Neural cell (in vitro differentiated cells): ENCODE data around the gene ITGB4.

Source experiments
- CTCF ChIP-seq: fragments of 450-650 bp; IDR thresholded peaks from 2 replicates; pipeline ENCODE4 v1.5.1; 2014; ENCODE audit warnings: antibody characterized with exemption, mild to moderate bottlenecking, moderate library complexity; ENCODE audit not compliant: poor library complexity, severe bottlenecking
- EP300 ChIP-seq: fragments of 450-650 bp; conservative IDR thresholded peaks from 2 replicates; pipeline ENCODE4 v1.6.1; 2014; ENCODE audit warnings: antibody characterized with exemption, mild to moderate bottlenecking, moderate library complexity; ENCODE audit not compliant: poor library complexity, severe bottlenecking
- EZH2 ChIP-seq: fragments of 200-600, 300-800 bp; shearing (Covaris generic), sonication (generic); IDR thresholded peaks from 2 replicates; pipeline ENCODE4 v1.6.1; 2014; ENCODE audit warnings: antibody characterized with exemption, low read length, borderline replicate concordance, mild to moderate bottlenecking; ENCODE audit not compliant: insufficient read depth, poor library complexity, severe bottlenecking
- MXI1 ChIP-seq: fragments of 450-650 bp; conservative IDR thresholded peaks from 2 replicates; pipeline ENCODE4 v1.6.1; 2014; ENCODE audit warnings: antibody characterized with exemption, mild to moderate bottlenecking; ENCODE audit not compliant: poor library complexity, severe bottlenecking
- POLR2AphosphoS5 ChIP-seq: IDR thresholded peaks from 2 replicates; pipeline ENCODE4 v1.6.1; 2012
- RAD21 ChIP-seq: fragments of 450-650 bp; conservative IDR thresholded peaks from 2 replicates; pipeline ENCODE4 v1.6.1; 2014; ENCODE audit warnings: antibody characterized with exemption, mild to moderate bottlenecking, moderate library complexity

DNA sequence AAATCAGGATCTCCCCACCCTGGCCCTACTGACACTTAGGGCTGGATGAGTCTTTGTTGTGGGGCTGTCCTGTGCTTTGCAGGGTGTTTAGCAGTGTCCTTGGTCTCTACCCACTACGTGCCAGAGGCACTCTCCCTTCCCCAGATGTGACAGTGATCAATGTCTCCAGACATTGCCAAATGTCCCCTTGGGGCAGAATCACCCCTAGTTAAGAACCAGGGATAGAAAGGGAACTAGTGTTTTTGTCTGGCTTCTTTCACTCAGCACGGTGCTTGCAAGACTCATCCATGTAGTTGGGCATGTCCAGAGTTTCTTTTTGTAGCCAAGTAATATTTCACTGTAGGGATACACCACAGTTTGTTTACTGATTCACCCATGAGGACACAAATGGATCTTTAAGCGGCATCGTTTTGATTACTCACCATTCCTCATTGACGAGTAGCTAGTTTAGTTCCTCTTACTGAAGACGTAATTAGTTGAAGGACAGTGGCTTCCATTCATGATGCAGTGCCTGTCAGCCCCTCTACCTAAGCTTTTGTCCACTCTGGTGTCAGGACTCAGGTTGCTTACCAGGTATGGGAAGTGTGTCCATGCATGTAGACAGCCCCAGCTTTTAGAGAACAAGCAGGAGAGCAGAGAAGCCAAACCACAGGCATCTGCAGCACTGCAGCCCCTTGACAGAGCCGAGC lies 26.0 kb upstream of the ITGB4 start:
- TF ChIP-seq POLR2AphosphoS5 (no peak), CTCF (no peak), RAD21 (no peak), MXI1 (no peak), EP300 (no peak), EZH2 (no peak)
